Stromal cell of bone marrow (primary cell): Measurements from ENCODE around the gene BCL6B.
A peak's percentile ranks its signal among the peaks of the same experiment; 100 is the strongest.
"Not testable (repeated sequence)": the region's sequence is repeated elsewhere in the genome, so short reads cannot be mapped to it uniquely, and the experiment has no call there.

Experiments
- DNase-seq: peaks from one replicate; pipeline ENCODE4 v3.0.0-alpha.2; 2012; ENCODE audit warnings: low read depth

Gene BCL6B

DNA sequence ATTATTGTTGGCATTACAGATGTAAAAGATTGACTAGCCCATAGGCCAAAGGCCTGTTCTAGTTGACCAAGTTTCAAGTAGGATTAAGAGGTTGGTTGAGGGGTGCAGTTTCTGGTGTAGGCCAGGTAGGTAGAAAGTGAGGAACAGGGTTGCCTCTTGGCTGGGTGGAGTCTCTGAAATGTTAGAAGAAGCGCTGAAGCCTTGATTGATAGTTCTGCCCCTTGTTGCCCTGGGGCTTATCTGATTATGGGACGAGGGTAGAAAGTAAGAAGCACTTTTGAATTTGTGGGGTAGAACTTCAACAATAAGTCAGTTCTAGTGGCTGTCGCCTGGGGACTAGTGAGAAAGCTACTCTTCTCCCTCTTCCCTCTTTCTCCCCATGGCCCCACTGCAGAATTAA is 6.2 kb downstream of the BCL6B start:
- no peak for DNase-seq

DNA sequence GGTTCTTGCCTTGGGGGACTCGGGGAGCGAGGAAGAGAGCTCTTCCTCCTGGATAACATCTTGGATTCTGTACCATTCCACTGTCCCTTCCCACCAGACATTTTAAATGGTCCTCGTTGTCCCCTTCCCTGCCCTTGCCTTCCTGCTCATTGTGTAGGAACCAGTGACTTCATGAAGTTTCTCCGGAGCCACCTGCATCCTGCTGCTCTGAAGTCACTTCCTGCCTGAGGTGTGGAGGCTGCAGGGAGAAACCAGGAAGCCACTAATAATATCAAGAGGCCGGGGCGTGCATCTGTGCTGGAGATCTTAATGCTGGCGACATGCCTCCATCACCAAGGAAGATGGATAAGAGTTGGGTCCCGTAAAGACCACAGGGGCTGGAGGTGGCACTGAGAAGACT is 6.8 kb downstream of the BCL6B start:
- DNase-seq = no peak

DNA sequence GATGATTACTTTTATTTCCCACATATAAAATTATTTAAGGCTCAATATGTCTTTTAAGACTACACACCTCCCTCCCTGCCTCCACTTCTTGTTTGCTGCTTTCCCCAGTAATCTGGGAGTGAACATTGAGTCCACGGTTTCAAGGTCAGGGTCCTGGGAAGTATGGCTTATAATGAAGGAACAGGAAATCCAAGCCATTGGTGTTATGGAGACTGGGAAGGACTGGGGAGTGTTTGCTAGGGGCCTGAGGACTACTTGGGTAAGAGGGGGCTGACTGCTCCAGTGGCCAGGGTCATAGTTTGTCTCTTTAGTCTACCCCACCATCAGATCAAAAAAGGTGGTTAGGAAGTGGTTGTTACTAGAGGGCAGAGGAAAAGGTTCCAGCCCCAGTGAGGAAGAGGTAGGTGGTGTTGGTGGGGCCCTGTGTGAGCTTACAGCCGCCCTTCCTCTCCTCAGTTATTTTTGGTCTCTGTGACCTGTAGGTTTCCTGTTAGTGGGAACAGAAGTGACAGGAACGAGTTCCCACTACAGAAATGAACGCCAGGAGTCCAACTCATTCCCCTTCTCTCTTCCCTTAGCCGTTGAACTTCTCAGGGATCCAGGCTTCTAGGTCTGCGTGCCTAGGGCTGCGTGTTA is 12.2 kb downstream of the BCL6B start:
- no peak for DNase-seq

DNA sequence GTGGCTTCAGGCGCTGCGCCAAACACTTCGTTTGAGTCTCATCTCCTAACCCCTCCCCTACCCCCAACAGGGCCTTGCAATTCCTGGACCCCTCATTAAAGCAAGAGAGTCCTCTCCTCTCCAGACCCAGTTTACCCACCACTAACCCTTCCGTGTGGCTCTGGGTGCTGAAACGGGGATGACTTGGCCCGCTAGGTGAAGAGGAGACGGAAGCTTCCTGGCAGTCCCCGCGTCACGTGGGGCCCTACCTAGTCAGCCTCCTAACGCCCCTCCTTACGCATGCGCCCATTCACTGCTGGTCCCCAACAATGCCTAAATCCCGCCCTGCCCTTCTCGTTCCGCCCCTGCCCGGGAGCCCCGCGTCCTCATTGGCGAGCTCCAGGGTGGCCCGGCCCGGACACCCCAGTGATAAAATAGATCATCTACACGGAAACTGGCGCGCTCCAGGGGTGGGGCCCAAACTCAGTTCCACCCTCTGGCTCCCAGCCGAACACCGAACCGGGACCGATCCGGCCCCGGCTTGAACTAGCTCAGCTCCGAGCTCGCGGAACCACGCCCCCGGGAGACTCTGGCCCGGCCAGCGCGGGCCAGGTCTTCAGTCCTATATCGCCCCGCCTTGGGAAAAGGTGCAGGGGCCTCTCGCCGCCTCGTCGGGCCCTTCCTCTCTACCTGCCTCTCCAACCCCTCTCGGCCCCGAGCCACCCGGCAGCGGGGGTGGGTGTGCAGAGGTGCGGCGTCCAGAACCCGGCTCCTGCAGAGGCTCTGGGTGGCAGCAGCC is 12.9 kb downstream of the BCL6B start, which contains the start of gene SLC16A13:
TSS of gene SLC16A13 (plus strand) at position 425 of the 778 bp plus-strand sequence. CDS start 368 bp downstream, outside the sequence.
- DNase-seq = peak; percentile 94

DNA sequence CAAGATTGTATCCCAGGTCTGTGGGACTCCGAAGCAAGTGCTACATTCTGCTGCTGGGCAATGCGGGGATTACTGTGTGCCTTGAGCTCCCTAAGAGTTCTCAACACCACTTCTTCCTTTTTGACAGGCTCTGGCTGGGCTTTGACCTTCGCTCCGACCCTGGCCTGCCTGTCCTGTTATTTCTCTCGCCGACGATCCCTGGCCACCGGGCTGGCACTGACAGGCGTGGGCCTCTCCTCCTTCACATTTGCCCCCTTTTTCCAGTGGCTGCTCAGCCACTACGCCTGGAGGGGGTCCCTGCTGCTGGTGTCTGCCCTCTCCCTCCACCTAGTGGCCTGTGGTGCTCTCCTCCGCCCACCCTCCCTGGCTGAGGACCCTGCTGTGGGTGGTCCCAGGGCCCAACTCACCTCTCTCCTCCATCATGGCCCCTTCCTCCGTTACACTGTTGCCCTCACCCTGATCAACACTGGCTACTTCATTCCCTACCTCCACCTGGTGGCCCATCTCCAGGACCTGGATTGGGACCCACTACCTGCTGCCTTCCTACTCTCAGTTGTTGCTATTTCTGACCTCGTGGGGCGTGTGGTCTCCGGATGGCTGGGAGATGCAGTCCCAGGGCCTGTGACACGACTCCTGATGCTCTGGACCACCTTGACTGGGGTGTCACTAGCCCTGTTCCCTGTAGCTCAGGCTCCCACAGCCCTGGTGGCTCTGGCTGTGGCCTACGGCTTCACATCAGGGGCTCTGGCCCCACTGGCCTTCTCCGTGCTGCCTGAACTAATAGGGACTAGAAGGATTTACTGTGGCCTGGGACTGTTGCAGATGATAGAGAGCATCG is 15.4 kb downstream of the BCL6B start:
- no peak for DNase-seq

DNA sequence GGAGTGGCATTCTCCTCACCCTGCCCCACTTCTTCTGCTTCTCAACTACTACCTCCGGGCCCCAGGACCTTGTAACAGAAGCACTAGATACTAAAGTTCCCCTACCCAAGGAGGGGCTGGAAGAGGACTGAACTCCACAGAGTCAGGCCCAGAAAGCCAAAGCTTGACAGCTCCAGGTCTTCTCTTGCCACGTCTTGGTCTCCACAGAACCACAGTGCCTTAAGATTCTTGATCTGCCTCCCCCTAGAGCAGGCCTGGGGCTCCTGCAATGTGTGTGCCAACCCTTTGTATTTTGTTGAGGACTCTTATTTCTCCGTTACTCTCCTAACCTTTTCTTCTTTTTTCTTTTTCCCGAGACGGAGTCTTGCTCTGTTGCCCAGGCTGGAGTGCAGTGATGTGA is 17.0 kb downstream of the BCL6B start:
- no peak for DNase-seq

DNA sequence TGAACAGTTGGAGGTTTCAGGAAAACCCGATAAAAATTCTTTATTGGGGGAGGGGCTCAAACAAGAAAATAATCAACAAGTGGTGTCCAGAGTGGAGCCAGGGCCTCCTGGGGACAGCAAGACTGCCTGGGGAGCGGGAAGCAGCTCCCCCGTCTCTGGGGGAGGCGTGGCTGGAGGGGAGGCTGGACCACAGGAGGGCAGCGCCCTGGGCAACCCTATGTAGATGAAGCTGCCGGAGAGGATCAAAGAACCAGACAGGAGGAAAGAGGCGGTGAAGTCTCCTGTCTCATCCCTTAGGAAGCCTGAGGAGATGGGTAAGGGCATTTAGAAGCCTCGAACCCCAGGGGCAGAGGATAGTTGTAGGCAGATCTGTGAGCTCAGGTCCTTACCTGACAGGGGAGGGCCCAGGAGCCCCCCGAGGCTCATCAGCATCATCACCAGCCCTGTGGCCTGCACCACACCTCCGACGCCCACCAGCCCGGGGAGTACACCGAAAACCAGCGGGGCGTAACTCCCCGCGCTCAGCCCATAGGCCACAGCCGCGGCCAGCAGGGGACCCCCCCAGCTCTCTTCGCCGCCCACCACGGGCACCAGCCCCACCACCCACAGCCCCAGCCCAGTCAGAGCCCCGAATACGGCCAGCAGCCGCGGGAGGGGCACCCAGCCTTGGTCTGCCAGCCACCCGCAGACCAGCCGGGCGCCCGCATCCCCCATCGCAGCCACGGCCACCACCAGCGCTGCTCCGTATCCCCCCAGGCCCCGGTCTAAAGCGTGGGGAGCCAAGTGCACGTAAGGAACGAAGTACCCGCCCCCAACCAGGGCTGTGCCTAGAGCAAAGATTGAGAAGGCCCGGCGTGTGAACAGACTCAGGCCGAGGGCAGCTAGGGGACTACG is 19.0 kb downstream of the BCL6B start:
- DNase-seq = no peak

DNA sequence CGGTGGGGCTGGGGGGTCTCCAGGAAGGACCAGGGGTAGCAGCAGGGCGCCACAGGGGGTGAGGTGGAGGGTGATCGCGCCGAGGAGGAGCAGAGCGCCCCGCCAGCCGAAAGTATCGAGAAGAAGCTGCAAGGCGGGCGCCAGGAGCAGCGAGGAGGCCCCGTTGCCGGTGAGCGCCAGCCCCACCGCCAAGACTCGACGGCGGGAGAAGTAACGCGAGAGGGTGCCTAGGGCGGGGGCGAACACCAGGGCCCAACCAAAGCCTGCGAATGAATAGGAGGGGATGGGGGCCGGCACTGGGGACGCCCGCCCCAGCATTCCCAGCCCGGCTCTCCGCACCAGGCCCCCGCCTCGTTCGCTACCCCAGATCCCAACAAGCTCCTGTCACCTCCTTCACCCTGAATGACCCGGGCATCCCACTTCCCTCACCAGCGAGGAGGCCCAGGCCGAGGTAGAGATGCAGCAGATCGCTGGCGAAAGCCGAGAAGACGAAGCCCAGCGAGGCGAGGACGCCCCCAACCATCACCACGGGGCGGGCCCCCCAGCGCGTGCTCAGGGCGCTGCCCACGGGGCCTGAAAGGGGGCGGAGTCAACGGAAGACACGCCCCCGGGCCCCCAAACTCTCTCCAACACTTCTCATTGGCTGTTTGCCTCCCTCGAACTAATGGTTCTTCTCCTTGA is 19.8 kb downstream of the BCL6B start:
- no peak for DNase-seq

DNA sequence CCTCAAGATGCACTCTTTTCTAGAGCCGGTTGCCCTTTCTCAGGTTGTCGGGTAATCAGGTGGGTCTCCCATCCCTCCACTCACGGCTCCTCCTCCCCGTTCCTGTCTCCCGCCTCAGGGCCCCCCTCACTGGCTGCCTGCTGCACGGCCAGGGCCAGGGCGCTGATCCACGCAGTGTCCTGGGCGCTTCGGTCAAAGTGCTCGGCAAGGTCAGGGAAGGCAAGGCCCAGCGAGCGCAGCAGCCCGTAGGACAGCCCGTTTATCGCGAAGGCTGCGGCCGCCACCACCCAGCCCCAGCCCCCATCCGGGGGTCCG is 20.3 kb downstream of the BCL6B start:
- DNase-seq = no peak

DNA sequence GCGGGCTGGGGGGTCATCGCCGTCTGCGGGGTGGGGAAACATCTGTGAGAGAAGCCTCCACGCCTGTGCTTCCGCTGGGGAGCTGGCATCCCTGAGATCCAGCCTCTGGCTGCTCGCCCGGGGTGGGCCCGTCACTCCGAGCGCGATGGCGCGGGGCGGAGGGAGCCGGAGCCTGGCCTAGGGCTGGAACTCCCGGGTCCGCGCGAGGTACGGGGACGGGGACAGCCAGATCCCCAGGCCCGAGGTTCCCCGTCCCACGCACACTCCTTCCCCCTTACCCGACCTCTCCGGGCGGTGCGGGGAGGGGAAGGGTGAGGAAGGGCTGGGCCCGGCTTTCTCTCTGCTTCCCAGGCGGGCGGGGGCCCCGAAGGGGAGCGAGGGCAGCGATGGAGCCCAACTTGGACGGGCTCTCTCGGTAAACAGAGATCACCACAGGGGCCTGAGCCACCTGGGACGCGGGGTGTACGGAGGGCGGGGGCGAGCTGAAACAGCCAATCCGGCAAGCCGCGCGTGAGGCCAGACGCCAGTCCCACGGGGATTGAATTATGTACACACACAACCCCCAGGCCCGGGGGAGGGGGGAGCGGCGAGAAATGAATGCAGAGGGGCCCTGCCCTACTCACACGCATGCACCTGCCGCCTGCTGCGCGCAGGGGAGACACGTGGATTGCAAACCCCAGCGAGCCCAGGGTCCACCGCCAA is 20.8 kb downstream of the BCL6B start, which contains the start of gene SLC16A11:
TSS of gene SLC16A11 (minus strand) at position 596 of the 702 bp plus-strand sequence. CDS start at position 17, 579 bp downstream.
- DNase-seq = no peak

DNA sequence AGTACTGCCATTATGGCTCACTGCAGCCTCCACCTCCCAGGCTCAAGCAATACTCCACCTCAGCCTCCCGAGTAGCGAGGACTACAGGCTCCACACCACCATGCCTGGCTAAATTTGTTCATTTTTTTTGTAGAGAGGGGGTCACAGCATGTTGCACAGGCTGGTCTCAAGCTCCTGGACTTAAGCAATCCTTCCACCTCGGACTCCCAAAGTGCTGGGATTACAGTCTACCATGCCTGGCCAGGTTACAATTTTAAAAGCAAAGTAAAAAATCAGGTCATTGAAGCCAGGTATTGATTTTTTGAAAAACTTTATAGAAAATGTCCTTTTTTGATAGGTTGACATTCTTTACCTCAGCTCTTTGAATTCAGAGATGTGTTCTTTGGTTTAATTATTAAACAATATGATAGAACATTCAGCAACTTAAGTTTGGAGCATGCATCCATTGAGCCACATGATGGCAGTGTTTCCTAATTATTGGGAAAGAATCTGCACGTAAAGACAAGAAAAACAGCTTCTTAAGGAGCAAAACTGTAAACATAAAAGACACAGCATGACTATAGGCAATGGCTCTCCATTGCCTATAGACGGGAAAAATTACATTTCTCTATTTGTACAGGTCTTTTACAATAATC is 22.8 kb downstream of the BCL6B start:
- peak; percentile 55 for DNase-seq

DNA sequence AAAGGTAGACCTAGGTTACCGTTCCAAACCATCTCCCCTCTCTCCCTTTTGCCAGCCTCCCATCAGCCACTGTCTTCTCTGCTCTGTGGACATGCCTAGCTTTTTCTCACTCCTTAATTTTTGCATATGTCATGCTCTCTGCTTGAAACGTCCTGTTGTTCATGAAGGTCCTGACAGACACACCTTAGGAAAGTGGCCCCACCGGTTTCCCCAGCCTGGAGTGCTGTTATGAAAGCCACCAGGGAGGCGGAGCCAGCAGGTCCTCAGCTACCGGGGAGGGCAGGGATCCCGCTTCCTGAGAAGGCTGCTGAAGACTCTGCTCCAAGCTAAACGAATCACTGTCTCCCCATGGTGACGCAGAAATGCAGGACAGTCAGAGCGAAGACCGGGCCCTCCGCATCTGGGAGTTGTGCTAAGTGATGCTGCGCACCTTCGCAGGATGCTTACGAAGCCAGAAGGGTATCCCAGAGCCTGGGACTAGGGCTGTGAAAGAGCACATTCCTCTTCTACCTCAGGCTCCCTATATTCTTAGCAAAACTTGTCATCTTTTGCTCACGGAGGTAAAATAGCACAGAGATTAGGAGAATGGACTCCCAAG is 23.4 kb downstream of the BCL6B start:
- no peak for DNase-seq

DNA sequence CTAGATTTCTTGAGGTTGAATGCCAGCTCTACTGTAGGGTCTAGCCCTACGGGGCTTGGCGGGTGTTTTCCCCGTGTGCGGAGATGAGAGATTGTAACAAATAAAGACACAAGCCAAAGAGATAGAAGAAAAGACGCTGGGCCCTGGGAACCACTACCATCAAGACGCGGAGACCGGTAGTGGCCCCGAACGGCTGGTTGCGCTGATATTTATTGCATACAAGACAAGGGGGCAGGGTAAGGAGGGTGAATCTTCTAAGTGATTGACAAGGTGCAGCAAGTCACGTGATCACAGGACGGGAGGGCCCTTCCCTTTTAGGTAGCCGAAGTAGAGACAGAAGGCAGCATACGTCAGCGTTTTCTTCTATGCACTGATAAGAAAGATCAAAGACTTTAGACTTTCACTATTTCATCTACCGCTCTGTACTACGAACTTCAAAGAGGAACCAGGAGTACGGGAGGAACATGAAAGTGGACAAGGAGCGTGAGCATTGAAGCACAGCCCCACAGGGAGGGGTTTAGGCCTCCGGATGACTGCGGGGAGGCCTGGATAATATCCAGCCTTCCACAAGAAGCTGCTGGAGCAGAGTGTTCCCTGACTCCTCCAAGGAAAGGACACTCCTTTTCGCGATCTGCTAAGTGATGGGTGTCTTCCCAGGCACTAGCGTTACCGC is 24.0 kb downstream of the BCL6B start:
- DNase-seq = not testable (repeated sequence)

DNA sequence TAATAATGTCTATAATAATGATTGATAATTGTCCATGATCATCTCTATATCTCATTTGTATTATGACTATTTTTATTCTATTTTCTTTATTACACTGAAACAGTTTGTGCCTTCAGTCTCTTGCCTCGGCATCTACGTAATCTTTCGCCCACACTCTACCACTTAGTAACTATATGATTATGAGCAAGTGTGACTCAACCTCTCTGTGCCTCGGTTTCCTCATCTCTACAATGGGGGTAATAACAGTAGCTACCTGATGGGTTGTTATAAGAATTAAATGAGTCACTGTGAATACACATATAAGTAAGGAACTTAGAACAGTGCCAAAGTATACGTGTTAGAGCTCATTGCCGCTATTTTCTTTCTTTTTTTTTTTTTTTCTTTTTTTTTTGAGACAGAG is 24.7 kb downstream of the BCL6B start:
- no peak for DNase-seq

DNA sequence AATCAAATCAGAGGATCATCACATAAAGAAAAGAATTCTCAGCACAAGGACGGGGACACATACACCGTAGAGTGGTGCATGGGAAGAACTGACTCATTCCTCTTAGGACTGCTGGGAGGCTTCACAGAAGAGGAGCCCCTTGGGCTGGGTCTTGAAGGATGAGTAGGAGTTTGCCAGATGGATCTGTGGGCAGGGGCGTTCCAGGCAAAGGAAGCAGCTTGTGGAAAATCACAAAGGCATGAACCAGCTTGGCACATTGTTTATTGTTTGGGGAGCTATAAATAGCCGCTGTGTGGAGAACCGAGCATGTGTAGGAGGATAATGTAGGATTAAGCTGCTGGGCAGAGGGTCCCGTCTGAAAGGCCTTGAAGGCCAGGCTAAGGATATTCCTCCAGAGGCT is 26.1 kb downstream of the BCL6B start:
- no peak for DNase-seq

DNA sequence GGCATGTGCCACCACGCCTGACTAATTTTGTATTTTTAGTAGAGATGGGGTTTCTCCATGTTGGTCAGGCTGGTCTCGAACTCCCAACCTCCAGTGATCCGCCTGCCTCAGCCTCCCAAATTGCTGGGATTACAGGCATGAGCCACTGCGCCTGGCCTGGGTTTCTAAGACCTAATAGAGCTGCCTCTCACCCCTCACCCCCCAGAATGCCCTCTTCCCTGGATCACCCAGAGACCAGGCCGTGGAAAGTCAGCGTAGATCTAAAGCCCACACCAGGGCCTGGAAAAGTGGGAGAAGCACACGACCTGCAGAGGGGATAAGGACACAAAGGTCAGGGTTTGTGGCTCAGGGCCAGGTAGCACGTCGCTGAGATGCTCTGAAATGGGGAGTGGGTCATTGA is 27.7 kb downstream of the BCL6B start:
- not testable (repeated sequence) for DNase-seq

DNA sequence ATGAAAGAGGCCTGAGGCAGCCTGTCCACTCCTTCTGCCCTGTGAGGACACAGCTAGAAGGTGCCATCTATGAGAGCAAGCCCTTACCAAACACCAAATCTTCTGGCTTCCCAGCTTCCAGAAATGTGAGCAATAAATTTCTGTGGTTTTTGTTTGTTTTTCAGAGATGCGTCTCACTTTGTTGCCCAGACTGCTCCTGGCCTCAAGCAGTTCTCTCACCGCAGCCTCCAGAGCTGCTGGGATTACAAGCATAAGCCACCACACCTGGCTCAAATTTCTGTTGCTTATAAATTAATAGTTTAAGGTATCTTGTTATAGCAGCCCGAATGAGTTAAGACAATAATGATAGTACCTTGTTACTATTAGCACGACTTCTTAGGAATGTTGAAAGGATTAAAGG is 33.5 kb downstream of the BCL6B start:
- DNase-seq = no peak

DNA sequence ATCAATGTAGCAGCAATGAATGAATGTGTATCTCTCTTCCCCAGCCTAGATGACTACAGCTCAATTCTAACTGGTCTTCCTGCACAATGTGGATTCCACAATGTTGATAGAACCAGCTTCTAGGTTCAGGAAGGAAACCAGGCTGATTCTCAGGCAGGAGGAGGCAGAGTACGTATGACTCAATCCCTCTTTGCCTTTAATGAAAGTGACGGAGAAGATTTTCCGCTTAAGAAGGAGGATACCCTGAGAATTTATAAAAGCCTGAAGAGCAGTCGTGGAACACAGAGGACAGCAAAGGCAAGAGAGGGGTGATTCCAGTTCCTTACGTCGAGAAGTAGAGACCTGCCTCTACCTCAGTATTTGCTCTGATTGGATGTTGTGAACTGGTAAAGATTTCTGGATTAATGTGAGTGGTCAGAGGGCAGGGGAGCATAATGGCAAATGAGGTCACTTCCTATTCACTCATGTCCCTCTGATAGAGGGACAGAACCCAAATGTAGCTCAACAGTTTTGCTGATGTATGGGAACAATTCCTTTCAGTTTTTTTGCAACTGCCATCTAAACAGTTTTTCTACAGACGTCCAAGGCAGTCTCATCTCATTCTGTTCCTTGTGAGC is 36.1 kb downstream of the BCL6B start:
- no peak for DNase-seq
